ENCODE results near the gene RNU1-2.

DNA sequence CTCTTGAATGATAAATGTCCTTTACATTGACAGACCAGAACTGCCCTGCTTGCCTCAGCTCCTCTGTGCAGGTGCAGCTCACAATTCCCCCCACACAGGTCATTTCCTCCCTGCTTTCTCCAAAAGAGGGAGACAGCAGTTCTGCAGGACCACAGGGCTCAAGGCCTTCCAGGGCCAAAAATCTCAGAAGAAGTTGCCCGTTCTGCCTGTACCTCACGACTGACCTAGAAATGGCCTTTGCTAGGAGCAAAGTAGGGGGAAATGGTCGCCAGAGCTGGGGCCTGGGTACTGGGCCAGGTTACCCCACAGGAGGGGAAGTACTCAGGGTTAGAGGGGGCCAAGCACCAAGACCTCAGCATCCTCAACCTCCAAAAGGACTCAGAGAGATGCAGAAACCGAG, 11.1 kb downstream of the RNU1-2 start:
- TF ChIP-seq, protein P1, sequence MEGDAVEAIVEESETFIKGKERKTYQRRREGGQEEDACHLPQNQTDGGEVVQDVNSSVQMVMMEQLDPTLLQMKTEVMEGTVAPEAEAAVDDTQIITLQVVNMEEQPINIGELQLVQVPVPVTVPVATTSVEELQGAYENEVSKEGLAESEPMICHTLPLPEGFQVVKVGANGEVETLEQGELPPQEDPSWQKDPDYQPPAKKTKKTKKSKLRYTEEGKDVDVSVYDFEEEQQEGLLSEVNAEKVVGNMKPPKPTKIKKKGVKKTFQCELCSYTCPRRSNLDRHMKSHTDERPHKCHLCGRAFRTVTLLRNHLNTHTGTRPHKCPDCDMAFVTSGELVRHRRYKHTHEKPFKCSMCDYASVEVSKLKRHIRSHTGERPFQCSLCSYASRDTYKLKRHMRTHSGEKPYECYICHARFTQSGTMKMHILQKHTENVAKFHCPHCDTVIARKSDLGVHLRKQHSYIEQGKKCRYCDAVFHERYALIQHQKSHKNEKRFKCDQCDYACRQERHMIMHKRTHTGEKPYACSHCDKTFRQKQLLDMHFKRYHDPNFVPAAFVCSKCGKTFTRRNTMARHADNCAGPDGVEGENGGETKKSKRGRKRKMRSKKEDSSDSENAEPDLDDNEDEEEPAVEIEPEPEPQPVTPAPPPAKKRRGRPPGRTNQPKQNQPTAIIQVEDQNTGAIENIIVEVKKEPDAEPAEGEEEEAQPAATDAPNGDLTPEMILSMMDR (IDR thresholded peaks at IDR 0.05), result no peak
- no peak for TF ChIP-seq POLR2A (IDR thresholded peaks at IDR 0.05)
